HG03521 (cell line): ENCODE results near the gene ACKR2.

Experiments used
- ATAC-seq: cut with Tn5 transposase; IDR thresholded peaks from one replicate; pipeline ENCODE4 v1.9.1; 2021; ENCODE audit warnings: mild to moderate bottlenecking, moderate library complexity; ENCODE audit not compliant: unreplicated experiment

The ACKR2 gene

GRCh38 chr3:42853739-42854302 is 44.6 kb downstream of the ACKR2 start:
- ATAC-seq, result no peak

GRCh38 chr3:42855219-42855546 is 45.9 kb downstream of the ACKR2 start:
- ATAC-seq, result no peak

DNA sequence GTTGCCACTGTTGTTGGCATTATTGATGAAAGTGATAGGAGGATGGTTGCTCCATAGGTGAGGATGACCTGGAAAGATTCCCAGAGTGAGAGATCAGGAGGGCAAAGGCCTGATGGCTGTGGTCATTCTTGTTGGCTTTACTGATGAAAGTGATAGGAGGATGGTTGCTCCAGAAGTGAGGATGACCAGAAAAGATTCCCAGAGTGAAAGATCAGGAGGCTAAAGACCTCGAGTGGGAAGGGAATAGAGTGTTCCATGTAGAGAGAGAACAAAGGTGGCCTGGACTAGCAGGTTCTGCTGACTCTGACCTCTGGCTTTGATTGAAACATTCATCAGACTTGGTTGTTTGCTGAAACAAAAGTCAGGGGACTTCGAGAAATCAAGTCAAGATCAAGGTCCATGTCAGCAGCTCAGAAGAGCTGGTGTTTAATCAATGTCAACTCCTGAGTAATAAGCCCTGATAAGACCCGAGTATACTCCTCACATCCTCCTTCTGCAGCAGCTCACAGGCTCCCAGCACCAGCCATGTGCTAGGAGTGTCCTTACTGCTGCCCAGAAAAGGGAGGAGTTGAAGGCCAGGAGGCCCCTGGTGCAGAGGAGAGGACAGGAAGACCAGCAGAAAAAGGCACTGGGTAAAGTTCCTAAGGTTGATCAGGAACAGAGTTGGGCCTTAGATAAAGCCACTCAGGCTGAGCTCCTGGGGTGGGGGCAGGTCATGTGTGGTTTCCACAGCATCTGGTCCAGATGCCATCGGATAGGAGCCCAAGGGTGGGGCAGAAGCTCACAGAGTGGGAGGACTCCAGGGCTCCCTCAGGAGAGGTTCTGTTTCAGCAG is 46.5 kb downstream of the ACKR2 start:
- ATAC-seq, result no peak

- no peak for ATAC-seq
These were observed 47.3 kb downstream of the ACKR2 start for GRCh38 chr3:42856544-42856943.

- no peak for ATAC-seq
These were observed 55.2 kb downstream of the ACKR2 start for GRCh38 chr3:42864321-42864950.

DNA sequence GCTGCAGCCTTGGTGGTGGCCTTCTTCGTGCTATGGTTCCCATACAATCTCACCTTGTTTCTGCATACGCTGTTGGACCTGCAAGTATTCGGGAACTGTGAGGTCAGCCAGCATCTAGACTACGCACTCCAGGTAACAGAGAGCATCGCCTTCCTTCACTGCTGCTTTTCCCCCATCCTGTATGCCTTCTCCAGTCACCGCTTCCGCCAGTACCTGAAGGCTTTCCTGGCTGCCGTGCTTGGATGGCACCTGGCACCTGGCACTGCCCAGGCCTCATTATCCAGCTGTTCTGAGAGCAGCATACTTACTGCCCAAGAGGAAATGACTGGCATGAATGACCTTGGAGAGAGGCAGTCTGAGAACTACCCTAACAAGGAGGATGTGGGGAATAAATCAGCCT is 56.0 kb downstream of the ACKR2 start:
- ATAC-seq, result no peak

GRCh38 chr3:42867138-42867537 is 57.9 kb downstream of the ACKR2 start:
- ATAC-seq, result no peak

GRCh38 chr3:42868841-42869240 is 59.6 kb downstream of the ACKR2 start:
- no peak for ATAC-seq

- no peak for ATAC-seq
These were observed 62.4 kb downstream of the ACKR2 start for GRCh38 chr3:42871592-42872196.

DNA sequence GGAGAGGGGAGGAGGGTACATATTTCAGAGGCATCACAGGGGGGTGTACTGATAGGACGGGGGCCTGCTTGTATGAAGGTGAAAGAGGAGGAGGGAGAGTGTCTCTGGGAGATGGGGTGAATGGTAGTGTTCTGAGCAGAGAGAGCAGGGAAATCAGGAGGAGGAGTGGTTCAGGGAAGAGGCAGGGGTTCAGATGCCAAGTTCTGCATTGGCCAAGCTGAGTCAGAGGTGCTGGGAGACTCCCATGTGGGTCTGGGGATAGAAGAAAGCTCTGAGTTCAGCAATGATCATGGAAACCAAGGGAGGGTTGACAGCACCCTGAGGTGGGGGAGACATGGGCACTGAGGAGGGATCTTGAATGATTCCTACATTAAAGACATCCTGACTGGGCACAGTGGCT is 63.5 kb downstream of the ACKR2 start:
- ATAC-seq, result no peak

DNA sequence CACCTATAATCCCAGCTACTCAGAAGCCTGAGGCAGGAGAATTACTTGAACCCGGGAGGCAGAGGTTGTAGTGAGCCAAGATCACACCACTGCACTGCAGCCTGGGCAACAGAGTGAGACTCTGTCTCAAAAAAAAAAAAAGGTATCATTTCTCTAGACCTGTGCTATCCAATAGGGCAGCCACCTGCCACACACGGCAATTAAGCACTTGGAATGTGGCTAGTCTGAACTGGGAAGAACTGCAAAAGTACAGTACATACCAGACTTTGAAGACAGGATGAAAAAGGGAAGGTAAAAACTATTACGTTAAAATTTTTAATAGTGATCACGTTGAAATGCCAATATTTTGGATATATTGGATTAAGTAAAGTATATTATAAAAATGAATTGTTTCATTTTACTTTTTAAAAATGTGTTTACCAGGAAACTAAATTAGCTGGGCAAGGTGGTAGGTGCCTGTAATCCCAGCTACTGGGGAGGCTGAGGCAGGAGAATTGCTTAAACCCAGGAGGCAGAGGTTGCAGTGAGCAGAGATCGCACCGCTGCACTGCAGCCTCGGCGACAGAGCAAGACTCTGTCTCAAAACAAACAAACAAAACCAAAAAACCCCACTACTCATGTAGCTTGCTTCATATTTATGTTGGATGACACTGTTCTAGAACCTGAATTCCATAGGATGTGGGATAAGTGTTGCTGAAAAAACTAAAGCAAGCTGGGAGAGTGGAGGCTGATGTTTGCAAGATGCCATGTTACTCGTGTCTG is 64.2 kb downstream of the ACKR2 start:
- no peak for ATAC-seq

DNA sequence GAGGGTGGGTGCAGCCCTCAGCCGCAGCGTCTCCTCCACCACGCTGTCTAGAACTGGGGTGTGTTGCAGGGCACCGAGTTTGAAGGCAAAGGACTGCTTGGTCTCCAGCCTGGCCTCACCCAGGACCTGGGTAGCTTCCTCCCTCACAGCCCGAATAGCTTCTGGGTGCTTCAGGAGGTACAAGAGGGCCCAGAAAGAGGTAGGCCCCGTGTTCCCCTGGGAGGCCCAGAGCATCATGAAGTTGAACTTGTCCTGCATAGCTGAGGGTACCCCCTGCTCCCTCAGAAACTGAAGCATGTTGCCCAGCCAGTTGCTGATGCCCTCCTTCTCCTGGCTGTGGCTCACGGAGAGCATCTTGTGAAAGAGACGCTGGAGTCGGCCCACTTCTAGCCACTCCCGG is 65.5 kb downstream of the ACKR2 start:
- no peak for ATAC-seq

DNA sequence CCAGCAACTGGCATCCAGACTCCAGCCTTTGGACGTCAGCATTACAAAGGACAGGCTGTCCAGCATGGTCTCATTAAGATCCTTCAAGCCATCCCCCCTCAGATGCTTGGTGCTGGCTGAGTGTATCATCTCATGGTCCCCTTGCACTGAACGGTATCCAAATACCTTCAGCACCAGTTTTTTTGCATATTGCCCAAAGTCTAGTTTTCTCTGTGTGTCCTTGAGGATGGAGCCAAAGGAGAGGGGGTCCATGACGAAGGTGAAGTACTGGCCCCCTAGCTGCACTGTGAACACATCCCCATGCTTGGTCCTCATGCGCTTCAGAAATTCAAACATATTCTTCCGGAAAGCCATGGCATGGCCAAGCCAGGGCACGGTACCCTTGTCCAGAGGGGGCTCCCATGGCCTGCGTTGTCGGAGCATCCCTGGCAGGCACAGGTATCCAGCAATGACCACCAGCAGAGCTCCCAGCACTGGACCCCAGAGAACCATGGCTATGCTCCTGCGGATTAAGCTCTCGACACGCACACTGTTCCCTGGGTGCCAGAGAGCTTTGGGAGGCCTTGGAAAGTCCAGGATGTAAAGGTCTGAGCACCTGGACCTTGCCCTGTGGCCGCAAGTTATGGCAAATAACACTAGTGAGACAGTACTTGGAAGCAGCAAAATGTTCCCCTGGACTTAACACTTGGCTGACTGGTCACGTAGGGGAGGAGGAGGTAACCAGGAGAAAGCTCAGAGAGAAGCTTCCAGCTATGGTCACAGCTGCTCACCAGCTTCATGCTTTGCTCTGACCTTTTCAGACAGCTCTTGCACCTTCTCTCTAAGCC is 66.3 kb downstream of the ACKR2 start, which contains the start of gene CYP8B1:
TSS of gene CYP8B1 (minus strand) at position 555 of the 827 bp plus-strand sequence. CDS start at position 492, 63 bp downstream.
- no peak for ATAC-seq

GRCh38 chr3:42876401-42876800 is 67.2 kb downstream of the ACKR2 start:
- no peak for ATAC-seq

DNA sequence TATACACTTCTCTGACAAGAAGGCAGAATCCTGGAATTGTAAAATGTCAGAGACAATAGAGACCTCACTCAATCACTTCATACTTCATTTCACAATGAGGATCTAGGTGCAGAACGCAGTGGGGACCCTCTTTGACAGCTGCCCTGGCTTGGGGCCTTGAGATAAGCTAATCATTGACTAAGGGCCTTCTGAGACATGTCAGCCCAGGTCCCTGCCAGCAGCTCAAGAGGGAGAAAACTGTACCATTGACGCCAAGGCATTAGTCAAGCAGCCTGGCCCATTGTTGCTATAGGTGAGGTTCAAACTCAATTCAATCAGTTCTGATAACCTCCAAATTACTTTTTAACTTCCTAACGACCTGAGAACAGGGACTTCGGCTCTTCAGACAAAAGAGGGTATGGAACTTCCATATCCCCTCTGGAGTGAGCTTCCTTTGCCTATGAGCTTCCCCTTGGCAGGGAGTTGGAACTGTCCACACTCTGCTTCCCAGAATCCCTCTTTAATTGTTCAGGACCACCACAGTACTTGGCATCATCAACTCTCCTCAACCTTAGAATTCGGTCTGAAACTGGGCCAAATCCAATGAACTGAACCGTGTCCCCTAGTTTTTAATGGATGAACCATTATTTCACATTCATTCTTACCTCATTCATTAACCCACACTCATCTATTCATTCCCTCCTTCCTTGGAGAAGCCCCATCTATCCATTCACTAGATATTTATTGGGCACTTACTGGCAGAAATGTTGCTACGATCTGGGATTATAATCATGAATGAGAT is 67.9 kb downstream of the ACKR2 start:
- ATAC-seq, result no peak

GRCh38 chr3:42877881-42878280 is 68.6 kb downstream of the ACKR2 start:
- ATAC-seq, result no peak

DNA sequence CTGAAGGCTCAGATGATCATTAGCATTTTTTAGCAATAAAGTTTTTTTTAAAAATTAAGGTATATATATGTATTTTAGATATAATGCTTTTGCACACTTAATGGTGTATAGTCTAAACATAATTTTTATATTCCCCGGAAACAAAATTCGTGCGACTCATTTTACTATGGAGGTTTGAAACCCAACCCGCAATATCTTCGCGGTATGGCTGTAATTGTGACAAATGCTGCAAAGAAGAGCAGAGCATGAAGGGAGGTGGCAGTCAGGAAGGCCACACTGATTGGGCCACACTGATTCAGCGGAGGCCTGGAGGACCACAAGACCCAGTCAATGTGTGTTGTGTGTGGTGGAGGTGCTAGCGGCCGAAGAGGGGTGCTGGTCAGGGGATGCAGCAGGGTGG is 70.9 kb downstream of the ACKR2 start:
- no peak for ATAC-seq

GRCh38 chr3:42880601-42881451 is 71.6 kb downstream of the ACKR2 start:
- peak; percentile 96 for ATAC-seq
